ENCODE results near the gene MYH16.

GRCh38 chr7:99224899-99225265 is 47.8 kb upstream of the MYH16 start:
- no peak for TF ChIP-seq CTCF (IDR thresholded peaks at IDR 0.05)
- TF ChIP-seq EZH2 (IDR thresholded peaks at IDR 0.05) = no peak
- TF ChIP-seq EZH2phosphoT487 (IDR thresholded peaks at IDR 0.05) = no peak
